PFSK-1 (cell line): ENCODE data around the gene FOXJ2.
A peak's percentile ranks its signal among the peaks of the same experiment; 100 is the strongest.

Experiments used
- FOXP2 ChIP-seq: optimal IDR thresholded peaks from 2 replicates; pipeline ENCODE3; 2011; ENCODE audit warnings: borderline replicate concordance, control low read depth, inconsistent platforms; ENCODE audit not compliant: insufficient read depth; ENCODE audit errors: extremely low read length, extremely low read depth
- POLR2AphosphoS5 ChIP-seq: IDR thresholded peaks from 2 replicates; pipeline ENCODE4 v1.6.1; 2012; ENCODE audit warnings: low read depth, mild to moderate bottlenecking, control low read depth, low read length, moderate library complexity
- REST ChIP-seq, 2 experiments: IDR thresholded peaks; 2 replicates each; pipeline versions ENCODE4 v1.6.1 to v1.8.0; 2011 to 2012; ENCODE audit warnings: low read depth in 2 of 2, low read length in 2 of 2, control low read depth in 1 of 2, inconsistent platforms in 1 of 2, mild to moderate bottlenecking in 1 of 2, moderate library complexity in 1 of 2; ENCODE audit not compliant: insufficient read depth in 1 of 2
- SIN3A ChIP-seq: IDR thresholded peaks from 2 replicates; pipeline ENCODE4 v1.6.1; 2012; ENCODE audit warnings: mild to moderate bottlenecking, low read length, moderate library complexity, borderline replicate concordance; ENCODE audit not compliant: insufficient read depth
- TAF1 ChIP-seq: IDR thresholded peaks from 2 replicates; pipeline ENCODE4 v1.6.1; 2012; ENCODE audit warnings: low read length, control low read depth, borderline replicate concordance; ENCODE audit not compliant: insufficient read depth

FOXJ2 gene

GRCh38 chr12:8018666-8019581 lies 13.6 kb upstream of the FOXJ2 start:
- TF ChIP-seq POLR2AphosphoS5 (no peak), FOXP2 (no peak), TAF1 (no peak), REST (IDR thresholded peaks at IDR 0.05; ENCODE audit: insufficient read depth in 1 of 2, low read depth in 2 of 2, low read length in 2 of 2) (no peak), SIN3A (no peak)

DNA sequence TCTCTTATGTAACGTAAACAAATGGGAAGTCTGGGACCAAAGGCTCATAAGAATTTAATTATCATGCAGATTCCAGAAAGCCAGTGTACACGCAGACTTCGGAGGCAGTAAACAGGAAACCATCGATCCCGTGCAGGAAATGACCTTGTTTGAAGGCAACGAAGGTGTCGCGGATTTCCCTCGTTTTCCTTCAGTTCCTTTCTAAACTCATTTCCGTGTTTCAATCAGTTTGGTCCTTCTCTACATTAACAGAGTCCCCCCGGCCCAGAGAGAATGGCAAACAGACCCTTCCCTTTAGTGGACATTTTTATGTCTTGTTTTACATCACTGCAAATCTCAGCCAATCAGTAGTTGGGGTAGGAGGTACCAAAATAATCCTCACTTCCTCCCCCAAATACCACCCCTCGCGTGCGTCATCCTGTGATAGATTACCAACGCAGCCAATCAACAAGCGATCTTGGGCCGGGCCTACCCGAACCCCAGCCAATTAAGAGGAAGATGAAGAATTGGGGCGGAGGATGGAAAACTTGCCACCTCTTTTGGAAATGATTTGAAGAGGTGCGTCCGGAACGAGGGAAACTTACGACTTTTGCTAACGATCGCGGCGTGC lies 6.1 kb upstream of the FOXJ2 start:
- TF ChIP-seq POLR2AphosphoS5: peak; percentile 86
- peak; percentile 98 for TF ChIP-seq FOXP2
- no peak for TF ChIP-seq REST (IDR thresholded peaks at IDR 0.05; ENCODE audit: insufficient read depth in 1 of 2, low read depth in 2 of 2, low read length in 2 of 2)

DNA sequence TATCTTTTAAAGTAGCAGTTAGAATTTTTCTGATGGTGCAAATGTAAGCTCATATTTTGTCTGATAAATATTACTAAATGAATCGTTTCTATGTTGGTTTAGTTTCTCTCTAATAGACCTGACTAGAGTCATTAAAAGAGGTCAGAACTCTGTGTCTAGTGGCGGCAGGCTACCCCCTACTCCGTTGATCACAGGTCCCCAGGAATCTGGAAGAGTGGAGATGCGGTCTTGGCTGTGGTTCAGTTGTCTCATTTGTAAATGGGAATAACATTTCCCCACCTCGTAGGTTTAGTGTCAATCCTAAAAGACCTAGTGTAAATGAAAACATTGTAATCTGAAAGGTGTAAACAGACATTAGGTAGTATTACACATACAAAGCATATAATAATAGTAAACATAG lies 4.7 kb upstream of the FOXJ2 start:
- TF ChIP-seq FOXP2 (no peak), TAF1 (no peak), POLR2AphosphoS5 (no peak), SIN3A (no peak), REST (IDR thresholded peaks at IDR 0.05; ENCODE audit: insufficient read depth in 1 of 2, low read depth in 2 of 2, low read length in 2 of 2) (no peak)

GRCh38 chr12:8028267-8028666 lies 4.2 kb upstream of the FOXJ2 start:
- TF ChIP-seq TAF1 (no peak), REST (IDR thresholded peaks at IDR 0.05; ENCODE audit: insufficient read depth in 1 of 2, low read depth in 2 of 2, low read length in 2 of 2) (no peak), SIN3A (no peak), FOXP2 (no peak), POLR2AphosphoS5 (no peak)
